Spleen (tissue), 11 donors: Measurements from ENCODE around the gene CEP41. TPM values are rescaled to one million over a fixed set of nuclear protein-coding genes. Genes with fewer than 3 reads are reported as not detected.
"Not testable (repeated sequence)": the region's sequence is repeated elsewhere in the genome, so short reads cannot be mapped to it uniquely, and the experiment has no call there.

ENCODE experiments used
- DNase-seq: peaks from one replicate; pipeline ENCODE4 v3.0.0-alpha.2; 2020
- H3K27ac ChIP-seq, 8 donors: fragments of 200-600 bp; sonication (generic) in 7 of 8; 1 replicate in 4 of 8; 2 replicates in 4 of 8; pipeline versions ENCODE4 v1.5.0 to v1.8.0; 2016 to 2021; ENCODE audit warnings: inconsistent platforms in 4 of 8, mild to moderate bottlenecking in 4 of 8, moderate library complexity in 1 of 8
- H3K27me3 ChIP-seq, 7 donors: fragments of 200-600 bp; sonication (generic) in 6 of 7; replicated peaks in 1 of 7; 1 replicate in 4 of 7; 2 replicates in 3 of 7; pipeline versions ENCODE4 v1.5.0 to v1.8.0; 2016 to 2021; ENCODE audit warnings: inconsistent platforms in 3 of 7, mild to moderate bottlenecking in 1 of 7
- H3K36me3 ChIP-seq, 6 donors: fragments of 200-600 bp; sonication (generic) in 5 of 6; 1 replicate in 4 of 6; 2 replicates in 2 of 6; pipeline versions ENCODE4 v1.5.0 to v1.8.0; 2016 to 2021; ENCODE audit warnings: inconsistent platforms in 2 of 6
- H3K4me1 ChIP-seq, 6 donors: fragments of 200-600 bp; sonication (generic) in 5 of 6; 1 replicate in 3 of 6; 2 replicates in 3 of 6; pipeline versions ENCODE4 v1.5.0 to v1.8.0; 2016 to 2021; ENCODE audit warnings: inconsistent platforms in 3 of 6
- H3K4me3 ChIP-seq, 8 donors: fragments of 200-600 bp; sonication (generic) in 7 of 8; 1 replicate in 4 of 8; 2 replicates in 4 of 8; pipeline versions ENCODE4 v1.5.0 to v1.8.0; 2016 to 2021; ENCODE audit warnings: inconsistent platforms in 4 of 8, mild to moderate bottlenecking in 4 of 8, moderate library complexity in 2 of 8
- H3K9me3 ChIP-seq, 8 donors: fragments of 200-600 bp; sonication (generic) in 7 of 8; 1 replicate in 4 of 8; 2 replicates in 4 of 8; pipeline versions ENCODE4 v1.5.0 to v1.8.0; 2016 to 2021; ENCODE audit warnings: inconsistent platforms in 4 of 8
- POLR2A ChIP-seq, 3 donors: fragments of 450-650 bp; IDR thresholded peaks; one replicate each; pipeline ENCODE4 v1.5.1; 2017; ENCODE audit warnings: antibody characterized with exemption in 3 of 3, mild to moderate bottlenecking in 1 of 3
- POLR2AphosphoS5 ChIP-seq, 3 donors: sonication (generic); formaldehyde crosslinking; IDR thresholded peaks; one replicate each; pipeline ENCODE4 v1.5.1; 2017; ENCODE audit warnings: antibody characterized with exemption in 3 of 3
- WGBS, 5 donors: extraction: QIAGEN DNeasy Blood & Tissue Kit in 3 of 5; methylation state at CpG; one replicate each; pipeline versions ENCODE4 v1.1.5 to v1.1.7; 2013 to 2018; 5-methylcytosine and 5-hydroxymethylcytosine counted together
- intact Hi-C: fragments of 100-400 bp; cut with DNase I; formaldehyde crosslinking; loops from one replicate; pipeline ENCODE4 v1.15.0; 2023; ENCODE audit warnings: low total_unique reads
- polyA plus RNA-seq, 3 donors: library from polyadenylated mRNA; stranded (reverse); fragments of 200-250 nt; gene quantifications; one replicate each; pipeline ENCODE4 v1.2.1, GENCODE V29; 2013
- total RNA-seq, 7 donors: library from RNA; depleted of rRNA in 3 of 7; stranded (reverse); fragments of >200 nt in 3 of 7; fragmentation: NEBNext Ultra II Directional in 4 of 7; extraction: Animal tissue kit (Norgen Biotek cat#: 25700) in 4 of 7; gene quantifications; one replicate each; pipeline versions ENCODE4 v1.1.0 to v1.2.1, GENCODE V29; 2016 to 2021
- TF ChIP-seq, protein P1 (sequence below), 11 experiments: fragments of 200-600 bp in 7 of 11; fragments of 450-650 bp in 4 of 11; sonication (generic) in 4 of 11; IDR thresholded peaks in 8 of 11; conservative IDR thresholded peaks in 3 of 11; 1 replicate in 7 of 11; 2 replicates in 4 of 11; pipeline versions ENCODE4 v1.4.0 to v1.8.0; 2016 to 2021; ENCODE audit warnings: antibody characterized with exemption in 11 of 11, inconsistent platforms in 4 of 11, mild to moderate bottlenecking in 1 of 11
- donor health status: healthy with polysubstance abuse.
- donor health status: DM: no; HTN: no; CAD: no; lungs with moderate emphysema.
- donor health status: DM: no; HTN: no; CAD: no.
- donor health status: Bipolar disorder and iron deficiency.
- donor health status: healthy.
- donor health status: DM: no; HTN: no; CAD: no.
- donor health status: DM: yes; HTN: yes; CAD: no.

The CEP41 gene
- total and polyA plus RNA-seq, 10 donors = 2.3 to 19.3 (median 12.5) TPM

- DNase-seq = no peak
- WGBS, 5 donors = 50 to 78% (median 65%) methylated on average over 17 to 20 of the region's 20 CpGs
- Histone ChIP-seq H3K9me3 (peaks cover 0 to 20% (median 15%) of the 10 kb centered on the region in 8 donors), H3K27ac (peak within 1 kb of the TSS; percentile 32 to 71 (median 50)), H3K36me3 (no peaks in the 10 kb centered on the region), H3K4me1 (peaks cover 0 to 31% (median 14%) of the 10 kb centered on the region in 6 donors), H3K27me3 (no peaks in the 10 kb centered on the region), H3K4me3 (no peak within 1 kb of the TSS)
- intact Hi-C loops = no loop called here
- TF ChIP-seq, protein P1, sequence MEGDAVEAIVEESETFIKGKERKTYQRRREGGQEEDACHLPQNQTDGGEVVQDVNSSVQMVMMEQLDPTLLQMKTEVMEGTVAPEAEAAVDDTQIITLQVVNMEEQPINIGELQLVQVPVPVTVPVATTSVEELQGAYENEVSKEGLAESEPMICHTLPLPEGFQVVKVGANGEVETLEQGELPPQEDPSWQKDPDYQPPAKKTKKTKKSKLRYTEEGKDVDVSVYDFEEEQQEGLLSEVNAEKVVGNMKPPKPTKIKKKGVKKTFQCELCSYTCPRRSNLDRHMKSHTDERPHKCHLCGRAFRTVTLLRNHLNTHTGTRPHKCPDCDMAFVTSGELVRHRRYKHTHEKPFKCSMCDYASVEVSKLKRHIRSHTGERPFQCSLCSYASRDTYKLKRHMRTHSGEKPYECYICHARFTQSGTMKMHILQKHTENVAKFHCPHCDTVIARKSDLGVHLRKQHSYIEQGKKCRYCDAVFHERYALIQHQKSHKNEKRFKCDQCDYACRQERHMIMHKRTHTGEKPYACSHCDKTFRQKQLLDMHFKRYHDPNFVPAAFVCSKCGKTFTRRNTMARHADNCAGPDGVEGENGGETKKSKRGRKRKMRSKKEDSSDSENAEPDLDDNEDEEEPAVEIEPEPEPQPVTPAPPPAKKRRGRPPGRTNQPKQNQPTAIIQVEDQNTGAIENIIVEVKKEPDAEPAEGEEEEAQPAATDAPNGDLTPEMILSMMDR (IDR thresholded peaks at IDR 0.05 in 8 of 11, conservative IDR thresholded peaks at IDR 0.05 in 3 of 11) = no peak
- TF ChIP-seq POLR2AphosphoS5 (IDR thresholded peaks at IDR 0.05) = peak in 2 of 3 donors; percentile 29 to 30
Observed at GRCh38 chr7:130379921-130380860, 60.6 kb downstream of the CEP41 start, which contains the start of gene CPA1. Gene CPA1, plus strand, starts transcription at chr7:130380494. Its CDS starts 27 bp downstream, at chr7:130380521.

DNA sequence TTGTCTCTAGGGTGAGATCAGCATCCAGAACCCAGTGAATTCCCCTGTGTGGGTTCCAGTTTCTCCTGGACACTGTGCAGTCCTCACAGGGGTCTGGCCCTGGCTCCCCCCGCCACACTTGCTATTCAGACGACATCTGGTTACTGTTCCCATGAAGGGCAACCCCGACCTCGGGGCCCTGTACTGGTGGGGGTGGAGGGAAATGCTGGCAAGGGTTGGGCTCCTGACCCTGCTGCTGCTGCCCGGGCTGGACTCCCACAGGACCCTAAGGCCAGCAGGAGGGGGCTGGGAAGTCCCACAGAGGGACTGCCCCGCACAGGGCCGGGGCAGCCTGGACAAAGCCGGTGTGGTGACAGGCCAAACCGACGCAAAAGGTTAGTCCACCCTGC, 61.3 kb downstream of the CEP41 start:
- intact Hi-C loops = no loop called here
- TF ChIP-seq POLR2A (IDR thresholded peaks at IDR 0.05) (no peak), POLR2AphosphoS5 (IDR thresholded peaks at IDR 0.05) (no peak)
- TF ChIP-seq, protein P1 (IDR thresholded peaks at IDR 0.05 in 8 of 11, conservative IDR thresholded peaks at IDR 0.05 in 3 of 11) = no peak
- H3K4me3 ChIP-seq = no peak overlapping the region
- no peak for DNase-seq
- H3K27me3 ChIP-seq = no peaks in the 10 kb centered on the region
- peaks cover 0 to 20% (median 15%) of the 10 kb centered on the region in 8 donors for H3K9me3 ChIP-seq
- WGBS, 5 donors = 55 to 89% (median 71%) methylated on average over 7 to 10 of the region's 10 CpGs
- H3K36me3 ChIP-seq = no peaks in the 10 kb centered on the region
- peaks cover 0 to 27% (median 13%) of the 10 kb centered on the region in 6 donors for H3K4me1 ChIP-seq
- peak overlapping the region in 7 of 8 donors; percentile 35 to 71 (median 52) for H3K27ac ChIP-seq

- H3K9me3 ChIP-seq = peaks cover 0 to 20% (median 15%) of the 10 kb centered on the region in 8 donors
- peak overlapping the region in 3 of 8 donors; percentile 58 to 71 (median 60) for H3K27ac ChIP-seq
- H3K27me3 ChIP-seq = no peaks in the 10 kb centered on the region
- H3K4me3 ChIP-seq = no peak overlapping the region
- DNase-seq = no peak
- intact Hi-C loops = no loop called here
- no peaks in the 10 kb centered on the region for H3K36me3 ChIP-seq
- 79 to 94% (median 86%) methylated on average over 7 of the region's 7 CpGs for WGBS, 5 donors
- H3K4me1 ChIP-seq = peaks cover 0 to 27% (median 14%) of the 10 kb centered on the region in 6 donors
- TF ChIP-seq, protein P1 (IDR thresholded peaks at IDR 0.05 in 8 of 11, conservative IDR thresholded peaks at IDR 0.05 in 3 of 11) = no peak
- TF ChIP-seq POLR2A (IDR thresholded peaks at IDR 0.05) (no peak), POLR2AphosphoS5 (IDR thresholded peaks at IDR 0.05) (no peak)
Observed at GRCh38 chr7:130379019-130379418, 61.8 kb downstream of the CEP41 start.

DNA sequence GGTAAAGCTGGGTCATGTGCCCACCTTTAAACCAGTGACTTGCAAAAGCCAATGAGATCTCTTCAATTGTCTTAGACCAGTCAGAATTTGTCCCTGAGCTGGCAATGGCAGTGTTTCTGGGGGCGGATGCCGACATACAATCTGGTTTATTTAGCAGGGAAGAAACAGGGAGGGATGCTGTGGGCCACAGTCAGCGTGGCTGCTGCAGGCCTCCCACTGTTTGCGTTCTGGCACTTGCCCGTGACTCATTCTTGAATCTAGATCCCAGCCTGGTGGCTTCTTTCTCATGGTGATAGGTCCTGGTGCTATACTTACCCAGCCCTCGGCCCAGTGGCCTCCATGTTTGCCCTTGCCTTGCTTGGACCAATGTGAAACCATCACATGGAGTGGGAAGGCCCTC, 63.6 kb downstream of the CEP41 start:
- WGBS, 5 donors = 84 to 92% (median 87%) methylated on average over 6 of the region's 6 CpGs
- TF ChIP-seq, protein P1 (IDR thresholded peaks at IDR 0.05 in 8 of 11, conservative IDR thresholded peaks at IDR 0.05 in 3 of 11) = no peak
- TF ChIP-seq POLR2A (IDR thresholded peaks at IDR 0.05) (no peak), POLR2AphosphoS5 (IDR thresholded peaks at IDR 0.05) (no peak)
- Histone ChIP-seq H3K4me1 (peaks cover 0 to 43% (median 22%) of the 10 kb centered on the region in 6 donors), H3K4me3 (no peak overlapping the region), H3K36me3 (no peaks in the 10 kb centered on the region), H3K27ac (no peak overlapping the region), H3K27me3 (no peaks in the 10 kb centered on the region), H3K9me3 (peaks cover 0 to 20% (median 15%) of the 10 kb centered on the region in 8 donors)
- DNase-seq = no peak
- intact Hi-C loops = no loop called here

- H3K27ac ChIP-seq, H3K4me3 ChIP-seq, intact Hi-C loops, H3K36me3 ChIP-seq, DNase-seq, H3K27me3 ChIP-seq: not testable (repeated sequence)
- 23 to 100% (median 75%) methylated on average over 1 of the region's 1 CpG for WGBS, 5 donors
- Histone ChIP-seq H3K9me3 (peaks cover 0 to 20% (median 15%) of the 10 kb centered on the region in 8 donors), H3K4me1 (peaks cover 0 to 48% (median 22%) of the 10 kb centered on the region in 6 donors)
Observed at GRCh38 chr7:130376461-130376860, 64.4 kb downstream of the CEP41 start.
